Activated gamma-delta T cell treated with anti-CD3 and anti-CD28 coated beads, Interleukin-2, amount 50 U/mL, for 16 hours (primary cell): ENCODE results near the gene TNK2.
A peak's percentile ranks its signal among the peaks of the same experiment; 100 is the strongest.
"Not testable (repeated sequence)": the region's sequence is repeated elsewhere in the genome, so short reads cannot be mapped to it uniquely, and the experiment has no call there.

Experiments
- DNase-seq: peaks from one replicate; pipeline ENCODE4 v3.0.0-alpha.2; 2020; ENCODE audit warnings: low read depth

Gene TNK2

GRCh38 chr3:195907934-195908693 is at the start of gene TNK2:
TNK2 (minus strand) TSS chr3:195908551; CDS start chr3:195888588, 19,963 bp downstream.
- DNase-seq = peak; percentile 40

GRCh38 chr3:195956577-195956976 is 48.2 kb upstream of the TNK2 start:
- no peak for DNase-seq

DNA sequence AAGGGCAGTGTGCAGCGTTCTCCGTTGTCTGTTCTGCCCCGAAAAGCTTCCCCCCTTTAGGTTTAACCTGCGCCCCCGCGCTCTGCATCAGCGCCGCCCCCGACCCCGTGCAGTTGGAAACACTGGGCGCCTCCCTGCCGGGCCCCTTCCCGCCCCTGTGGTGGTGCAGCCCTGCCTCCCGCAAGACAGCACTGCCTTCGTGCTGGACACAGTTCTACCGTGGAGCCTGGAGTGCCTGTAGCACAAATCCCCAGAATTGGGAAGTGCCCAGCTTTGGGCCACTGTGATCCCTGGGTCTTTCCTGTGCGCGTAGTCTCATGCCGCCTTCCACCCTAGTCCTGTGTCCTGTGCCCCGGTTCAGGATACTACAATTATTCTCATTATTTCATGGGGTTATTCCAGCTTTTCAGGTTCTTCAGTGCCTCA is 47.1 kb upstream of the TNK2 start:
- DNase-seq = peak; percentile 21

DNA sequence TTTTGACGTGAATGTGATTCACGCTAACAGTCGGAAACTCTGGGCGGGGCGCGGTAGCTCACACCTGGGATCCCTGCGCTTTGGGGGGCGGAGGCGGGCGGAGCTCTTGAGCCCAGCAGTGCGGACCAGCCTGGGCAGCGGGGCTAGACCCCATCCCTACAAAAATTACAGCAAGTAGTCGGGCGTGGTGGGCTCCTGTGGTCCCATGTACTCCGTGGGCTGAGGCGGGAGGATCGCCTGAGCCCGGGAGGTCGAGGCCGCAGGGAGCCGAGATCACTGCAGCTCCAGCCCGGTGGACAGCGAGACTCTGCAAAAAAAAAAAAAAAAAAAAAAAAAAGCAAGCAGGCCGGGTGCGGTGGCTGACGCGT is 46.4 kb upstream of the TNK2 start:
- peak; percentile 41 for DNase-seq

GRCh38 chr3:195954052-195954751 is 45.9 kb upstream of the TNK2 start:
- DNase-seq = peak; percentile 53

DNA sequence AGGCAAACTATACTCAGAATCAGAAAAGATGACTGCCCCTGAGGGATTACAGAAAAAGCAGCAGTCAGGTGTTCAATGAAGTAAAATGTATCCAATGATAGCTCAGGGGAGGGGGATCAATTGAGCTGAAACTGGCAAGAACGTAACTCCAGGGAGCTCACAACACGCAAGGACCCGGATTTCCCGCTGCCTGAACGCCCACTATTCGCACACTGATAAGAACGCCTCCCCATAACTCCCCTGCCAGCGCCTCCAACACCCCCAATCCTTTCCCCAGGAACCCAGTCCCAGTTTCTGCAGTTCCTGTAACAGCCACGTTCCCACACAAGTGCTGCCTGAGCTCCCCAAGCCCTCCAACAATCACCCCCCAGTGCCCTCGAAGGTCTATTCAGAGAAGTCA is 44.2 kb upstream of the TNK2 start:
- not testable (repeated sequence) for DNase-seq

- not testable (repeated sequence) for DNase-seq
Observed at GRCh38 chr3:195951443-195952177, 43.3 kb upstream of the TNK2 start.

DNA sequence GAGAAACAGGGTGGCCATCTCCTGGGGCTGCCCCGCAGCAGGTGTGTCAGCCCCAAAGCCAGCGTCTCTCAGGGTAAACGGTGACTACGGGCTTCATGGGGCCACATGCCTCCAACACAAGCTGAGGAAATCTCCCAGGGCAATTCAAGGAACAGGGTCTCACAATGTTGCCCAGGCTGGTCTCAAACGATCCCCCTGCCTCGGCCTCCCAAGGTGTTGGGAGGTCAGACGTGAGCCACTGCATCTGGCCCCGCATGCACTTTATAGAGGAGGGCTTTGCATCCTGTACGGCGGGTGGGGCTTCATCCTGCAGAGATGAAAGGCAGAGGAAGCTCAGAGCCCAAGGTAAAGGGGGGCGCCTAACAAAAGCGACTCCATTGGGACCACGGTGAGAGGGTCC is 42.4 kb upstream of the TNK2 start:
- DNase-seq = not testable (repeated sequence)

GRCh38 chr3:195950164-195950563 is 41.8 kb upstream of the TNK2 start:
- not testable (repeated sequence) for DNase-seq

DNA sequence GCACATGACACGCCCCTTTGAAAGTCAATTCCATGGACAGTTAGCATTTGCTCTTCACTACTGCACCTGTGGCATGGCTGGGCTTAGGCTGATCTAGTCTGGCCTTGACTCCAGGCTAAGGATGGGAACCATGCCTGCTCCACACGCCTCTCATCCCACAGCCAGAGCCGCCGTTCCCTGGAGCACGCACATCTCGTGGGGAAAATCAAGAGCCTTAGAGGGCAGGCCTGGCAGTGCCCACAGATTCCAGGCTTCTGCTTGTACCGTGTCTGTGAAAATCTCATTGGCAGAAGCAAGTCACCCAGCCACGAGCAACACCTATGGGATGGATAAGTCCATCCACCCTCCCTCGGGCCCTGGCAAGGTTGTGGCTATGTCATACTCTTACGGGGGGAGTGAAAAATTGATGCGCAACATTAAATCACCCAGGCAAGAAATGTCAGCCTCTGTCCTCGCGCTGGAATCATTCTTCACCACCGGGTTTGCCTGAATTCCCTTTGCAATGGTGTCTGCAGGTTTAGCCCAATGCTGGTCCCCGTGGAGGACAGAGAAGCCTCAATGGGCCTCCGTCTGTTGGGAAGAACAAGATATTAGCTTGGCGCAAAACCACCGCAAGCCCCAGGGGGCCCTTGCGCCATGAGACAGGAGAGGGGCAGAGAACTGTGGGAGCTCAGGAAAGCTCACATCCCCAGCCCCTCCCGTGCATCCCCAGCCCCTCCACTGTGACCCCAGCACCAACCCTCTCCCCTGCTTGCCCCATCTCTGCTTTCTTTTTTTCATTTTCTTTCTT is 38.8 kb upstream of the TNK2 start:
- not testable (repeated sequence) for DNase-seq

DNA sequence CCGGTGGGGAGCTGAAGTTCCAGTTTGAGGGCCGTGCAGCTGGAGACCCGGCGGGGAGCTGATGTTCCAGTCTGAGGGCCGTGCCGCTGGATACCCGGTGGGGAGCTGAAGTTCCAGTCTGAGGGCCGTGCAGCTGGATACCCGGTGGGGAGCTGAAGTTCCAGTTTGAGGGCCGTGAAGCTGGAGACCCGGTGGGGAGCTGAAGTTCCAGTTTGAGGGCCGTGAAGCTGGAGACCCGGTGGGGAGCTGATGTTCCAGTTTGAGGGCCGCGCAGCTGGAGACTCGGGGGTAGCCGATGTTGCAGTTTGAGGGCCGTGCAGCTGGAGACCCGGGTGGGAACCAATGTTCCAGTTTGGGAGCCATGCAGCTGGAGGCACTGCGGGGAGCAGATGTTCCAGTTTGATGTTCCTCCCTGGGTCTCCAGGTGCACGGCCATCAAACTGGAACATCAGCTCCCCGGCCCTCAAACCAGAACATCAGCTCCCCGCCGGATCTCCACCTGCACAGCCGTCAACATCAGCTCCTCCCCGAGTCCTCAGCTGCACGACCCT is 33.0 kb upstream of the TNK2 start:
- DNase-seq = not testable (repeated sequence)

DNA sequence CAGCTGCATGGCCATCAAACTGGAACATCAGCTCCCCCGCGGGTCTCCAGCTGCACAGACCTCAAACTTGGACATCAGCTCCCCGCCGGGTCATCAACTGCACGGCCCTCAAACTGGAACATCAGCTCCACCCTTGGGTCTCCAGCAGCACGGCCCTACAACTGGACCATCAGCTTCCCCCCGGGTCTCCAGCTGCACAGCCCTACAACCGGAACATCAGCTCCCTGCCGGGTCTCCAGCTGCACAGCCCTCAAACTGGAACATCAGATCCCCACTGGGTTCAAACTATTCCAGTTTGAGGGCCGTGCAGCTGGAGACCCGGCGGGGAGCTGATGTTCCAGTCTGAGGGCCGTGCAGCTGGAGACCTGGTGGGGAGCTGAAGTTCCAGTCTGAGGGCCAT is 32.5 kb upstream of the TNK2 start:
- not testable (repeated sequence) for DNase-seq

DNA sequence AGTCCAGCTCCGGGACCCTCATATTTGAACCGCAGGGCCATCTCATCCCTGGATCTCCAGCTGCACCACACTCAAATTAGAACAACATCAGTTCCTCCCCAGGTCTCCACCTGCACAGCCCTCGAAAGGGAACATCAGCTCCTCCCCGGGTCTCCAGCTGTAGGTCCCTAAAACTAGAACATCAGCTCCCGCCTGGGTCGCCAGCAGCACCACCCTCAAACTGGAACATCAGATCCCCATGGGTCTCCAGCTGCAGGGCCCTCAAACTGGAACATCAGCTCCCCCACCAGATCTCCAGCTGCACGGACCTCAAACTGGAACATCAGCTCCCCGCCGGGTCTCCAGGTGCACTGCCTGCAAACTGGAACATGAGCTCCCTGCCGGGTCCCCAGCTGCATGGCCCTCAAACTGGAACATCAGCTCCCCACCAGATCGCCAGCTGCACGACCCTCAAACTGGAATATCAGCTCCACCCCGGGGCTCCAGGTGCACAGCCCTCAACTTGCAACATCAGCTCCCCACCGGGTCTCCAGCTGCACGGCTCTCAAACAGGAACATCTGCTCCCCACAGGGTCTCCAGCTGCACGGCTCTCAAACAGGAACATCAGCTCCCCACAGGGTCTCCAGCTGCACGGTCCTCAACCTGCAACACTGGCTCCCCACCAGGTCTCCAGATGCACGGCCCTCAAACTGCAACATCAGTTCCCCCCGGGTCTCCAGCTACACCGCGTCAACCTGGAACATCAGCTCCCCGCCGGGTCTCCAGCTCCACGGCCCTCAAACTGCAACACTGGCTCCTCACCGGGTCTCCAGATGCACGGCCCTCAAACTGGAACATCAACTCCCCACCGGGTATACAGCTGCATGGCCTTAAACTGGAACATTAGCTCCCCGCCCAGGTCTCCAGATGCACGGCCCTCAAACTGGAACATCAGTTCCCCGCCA is 31.4 kb upstream of the TNK2 start:
- not testable (repeated sequence) for DNase-seq

DNA sequence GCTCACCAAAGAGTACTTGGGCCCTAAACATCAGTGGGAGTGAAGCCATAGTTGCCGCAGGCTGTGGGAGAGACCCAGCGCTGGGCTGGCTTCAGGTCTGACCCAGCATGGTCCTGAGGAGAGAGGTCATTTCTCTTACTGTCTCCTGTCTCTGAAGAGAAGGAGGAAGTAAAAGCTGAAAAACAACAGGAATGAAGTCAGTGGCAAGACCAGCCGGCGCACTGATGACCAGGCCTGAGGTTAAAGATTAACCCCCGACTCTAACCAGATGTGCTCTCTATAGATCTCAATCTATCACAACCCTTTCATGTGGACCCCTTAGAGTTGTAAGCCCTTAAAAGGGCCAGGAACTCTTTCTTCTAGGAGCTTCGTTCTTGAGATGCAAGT is 24.7 kb upstream of the TNK2 start:
- DNase-seq = not testable (repeated sequence)

- DNase-seq = no peak
Observed at GRCh38 chr3:195932418-195933043, 24.2 kb upstream of the TNK2 start.

DNA sequence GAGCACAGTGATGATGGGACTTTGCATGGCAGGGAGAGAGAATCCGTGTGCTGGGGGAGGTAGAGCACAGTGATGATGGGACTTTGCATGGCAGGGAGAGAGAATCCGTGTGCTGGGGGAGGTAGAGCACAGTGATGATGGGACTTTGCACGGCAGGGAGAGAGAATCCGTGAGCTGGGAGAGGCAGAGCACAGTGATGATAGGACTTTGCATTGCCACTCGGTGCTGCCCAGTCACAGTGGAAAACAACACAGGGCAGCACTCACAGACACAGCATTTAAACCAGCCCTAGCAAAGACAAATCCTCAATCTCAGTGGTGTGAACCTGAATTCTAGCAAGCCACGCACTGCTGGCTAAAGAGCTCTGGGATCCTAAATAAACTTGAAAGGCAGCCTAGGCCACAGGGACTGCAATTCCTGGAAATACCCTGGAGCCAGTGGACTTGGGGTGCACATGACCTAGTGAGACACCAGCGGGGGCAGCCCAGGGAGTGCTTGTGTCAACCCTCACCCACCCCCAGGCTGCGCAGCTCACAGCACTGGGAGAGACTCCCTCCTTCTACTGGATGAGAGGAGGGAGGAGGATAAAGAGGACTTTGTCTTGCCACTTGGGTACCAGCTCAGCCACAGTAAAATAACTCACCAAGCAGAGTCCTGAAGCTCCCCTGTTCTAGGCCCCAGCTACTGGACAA is 23.4 kb upstream of the TNK2 start:
- no peak for DNase-seq

DNA sequence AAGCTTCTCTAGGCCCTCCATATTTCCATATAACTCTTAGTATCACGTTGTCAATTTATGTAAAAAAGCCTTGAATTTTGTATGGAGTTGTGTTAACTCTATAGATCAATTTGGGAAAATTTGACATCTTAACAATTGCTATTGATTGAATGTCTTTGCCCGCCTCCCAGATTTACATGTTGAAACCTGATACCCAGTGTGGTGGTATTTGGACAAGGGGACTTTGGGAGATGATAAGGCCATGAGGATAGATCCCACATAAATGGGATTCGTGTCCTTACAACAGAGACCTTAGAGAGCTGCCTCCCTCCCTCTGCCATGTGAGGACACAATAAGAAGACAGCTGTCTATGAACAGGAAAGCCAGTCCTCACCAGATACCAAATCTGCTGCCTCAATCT is 21.1 kb upstream of the TNK2 start:
- DNase-seq = no peak

- no peak for DNase-seq
Observed at GRCh38 chr3:195921334-195921791, 13.0 kb upstream of the TNK2 start.

DNA sequence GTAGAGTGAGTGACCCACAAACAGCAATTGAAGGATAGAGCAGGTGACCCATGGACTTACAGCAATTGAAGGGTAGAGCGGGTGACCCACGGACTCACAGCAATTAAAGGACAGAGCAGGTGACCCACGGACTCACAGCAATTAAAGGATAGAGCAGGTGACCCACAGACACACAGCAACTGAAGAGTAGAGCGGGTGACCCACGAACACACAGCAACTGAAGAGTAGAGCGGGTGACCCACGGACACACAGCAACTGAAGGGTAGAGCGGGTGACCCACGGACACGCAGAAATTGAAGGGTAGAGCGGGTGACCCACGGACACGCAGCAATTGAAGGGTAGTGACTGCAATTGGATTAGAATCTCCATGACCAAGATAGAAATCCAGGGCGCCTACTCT is 9.8 kb upstream of the TNK2 start:
- no peak for DNase-seq
